ENCODE measurements around the gene TMEM170B. TPM values are rescaled to one million over a fixed set of nuclear protein-coding genes. Genes with fewer than 3 reads are reported as not detected.

Gene TMEM170B
- total RNA-seq, 1 experiment from 2014 or later: 1.0 TPM

- POLR2A ChIA-PET: no interaction called here
- Histone ChIP-seq H3K4me1 (ENCODE audit: control insufficient read depth in 1 of 2, insufficient read depth in 2 of 2, low read length in 2 of 2) (no peaks in the 10 kb centered on the region), H3K9ac (ENCODE audit: low read length) (no peak overlapping the region), H3K79me2 (ENCODE audit: insufficient read depth, low read length) (no peaks in the 10 kb centered on the region), H3K27ac (ENCODE audit: low read depth, low read length) (no peak overlapping the region), H3K27me3 (ENCODE audit: insufficient read depth, low read length) (no peaks in the 10 kb centered on the region), H3K36me3 (ENCODE audit: control insufficient read depth in 1 of 2, insufficient read depth in 2 of 2, low read length in 2 of 2) (no peaks in the 10 kb centered on the region), H4K20me1 (ENCODE audit: insufficient read depth) (no peaks in the 10 kb centered on the region), H3K4me3 (replicated peaks in 1 of 2; ENCODE audit: low read depth in 1 of 2, low read length in 2 of 2) (no peak overlapping the region), H3K9me3 (ENCODE audit: control insufficient read depth in 1 of 2, insufficient read depth in 1 of 2, low read depth in 1 of 2, low read length in 2 of 2) (no peaks in the 10 kb centered on the region), H3K9me2 (ENCODE audit: insufficient read depth) (no peaks in the 10 kb centered on the region), H3K4me2 (ENCODE audit: low read length) (no peak overlapping the region), H2AFZ (ENCODE audit: low read depth, low read length, poor library complexity, severe bottlenecking) (no peak overlapping the region)
- CTCF ChIA-PET: no interaction called here
- RAD21 ChIA-PET (ENCODE audit: low non-redundant PET in 1 of 2, low total read pairs in 2 of 2, uncharacterized antibody in 2 of 2, unreplicated experiment in 2 of 2): no interaction called here
- ATAC-seq: no peak
- TF ChIP-seq, protein P1, sequence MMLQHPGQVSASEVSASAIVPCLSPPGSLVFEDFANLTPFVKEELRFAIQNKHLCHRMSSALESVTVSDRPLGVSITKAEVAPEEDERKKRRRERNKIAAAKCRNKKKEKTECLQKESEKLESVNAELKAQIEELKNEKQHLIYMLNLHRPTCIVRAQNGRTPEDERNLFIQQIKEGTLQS (IDR thresholded peaks at IDR 0.05): no peak
- no peak for TF ChIP-seq YY1 (IDR thresholded peaks at IDR 0.05; ENCODE audit: extremely low read depth, insufficient replicate concordance, low read depth, low read length)
- no peak for TF ChIP-seq EZH2 (IDR thresholded peaks at IDR 0.05)
- TF ChIP-seq ZBTB33 (IDR thresholded peaks at IDR 0.05; ENCODE audit: extremely low read depth, insufficient replicate concordance, low read length): no peak
- TF ChIP-seq POLR2AphosphoS5 (IDR thresholded peaks at IDR 0.05; ENCODE audit: low read depth, low read length): no peak
- no peak for TF ChIP-seq REST (IDR thresholded peaks at IDR 0.05; ENCODE audit: low read depth)
- TF ChIP-seq CEBPB (IDR thresholded peaks at IDR 0.05; ENCODE audit: low read depth): no peak
- no peak for TF ChIP-seq SRF (IDR thresholded peaks at IDR 0.05; ENCODE audit: low read depth)
- no peak for TF ChIP-seq EGR1 (IDR thresholded peaks at IDR 0.05; ENCODE audit: low read depth)
- TF ChIP-seq CBX3 (IDR thresholded peaks at IDR 0.05; ENCODE audit: low read depth): no peak
- TF ChIP-seq ZFX (IDR thresholded peaks at IDR 0.05): no peak
- no peak for TF ChIP-seq JUND (IDR thresholded peaks at IDR 0.05)
- TF ChIP-seq RAD21 (IDR thresholded peaks at IDR 0.05; ENCODE audit: low read depth): no peak
- no TSS peak for BruUV-seq (replicated peaks)
- no peak for DNase-seq (ENCODE audit: low read depth, low spot score)
- intact Hi-C loops (cut with micrococcal nuclease): no loop called here
These were observed 10.2 kb upstream of the TMEM170B start for GRCh38 chr6:11527274-11527870.

Measured in HCT116 (cell line).